DMS53 treated with DMSO at 0.1 percent for 48 hours (cell line): ENCODE measurements around the gene SCAMP1.
"Not testable (repeated sequence)": the region's sequence is repeated elsewhere in the genome, so short reads cannot be mapped to it uniquely, and the experiment has no call there.

Experiments
- DNase-seq: peaks from one replicate; lab custom pipeline; 2025; ENCODE audit not compliant: unreplicated experiment; lab: John Stamatoyannopoulos, UW

The SCAMP1 gene

DNA sequence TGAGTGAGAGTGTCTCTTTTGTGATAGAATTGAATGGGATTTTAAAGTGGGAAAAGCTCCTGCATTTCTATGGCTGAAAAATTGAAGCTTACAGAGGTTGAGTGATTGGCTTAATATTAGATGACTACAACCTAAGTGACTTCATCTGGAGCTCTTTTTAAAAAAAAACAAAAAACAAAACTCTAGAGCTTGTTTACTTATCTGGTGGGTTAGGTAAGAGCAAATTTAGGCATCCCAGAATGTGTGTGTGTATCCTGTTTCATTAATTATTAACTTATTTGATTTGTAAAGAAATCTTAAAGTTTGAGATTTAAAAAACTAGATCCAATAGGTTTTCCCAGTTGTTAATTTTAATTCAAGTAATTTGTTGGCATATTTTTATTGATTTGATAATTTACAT lies 60.1 kb downstream of the SCAMP1 start:
- DNase-seq, result no peak

DNA sequence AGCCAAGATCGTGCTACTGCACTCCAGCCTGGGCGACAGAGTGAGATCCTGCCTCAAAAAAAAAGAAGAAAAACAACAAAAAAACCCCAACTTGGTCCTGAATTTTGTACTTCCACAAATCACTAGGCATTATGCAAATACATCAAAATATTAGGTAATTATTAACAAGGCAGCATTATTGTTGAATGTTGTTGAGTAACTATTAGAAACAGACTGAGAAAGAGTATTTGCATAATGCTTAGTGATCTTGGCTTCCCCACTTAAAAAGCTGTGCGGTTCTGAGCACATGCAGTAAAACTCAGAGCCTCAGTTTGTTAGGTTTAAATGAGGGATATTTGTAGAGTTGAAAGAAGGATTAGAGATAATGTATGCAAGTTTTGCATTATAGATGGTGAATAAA lies 64.2 kb downstream of the SCAMP1 start:
- DNase-seq, result no peak

DNA sequence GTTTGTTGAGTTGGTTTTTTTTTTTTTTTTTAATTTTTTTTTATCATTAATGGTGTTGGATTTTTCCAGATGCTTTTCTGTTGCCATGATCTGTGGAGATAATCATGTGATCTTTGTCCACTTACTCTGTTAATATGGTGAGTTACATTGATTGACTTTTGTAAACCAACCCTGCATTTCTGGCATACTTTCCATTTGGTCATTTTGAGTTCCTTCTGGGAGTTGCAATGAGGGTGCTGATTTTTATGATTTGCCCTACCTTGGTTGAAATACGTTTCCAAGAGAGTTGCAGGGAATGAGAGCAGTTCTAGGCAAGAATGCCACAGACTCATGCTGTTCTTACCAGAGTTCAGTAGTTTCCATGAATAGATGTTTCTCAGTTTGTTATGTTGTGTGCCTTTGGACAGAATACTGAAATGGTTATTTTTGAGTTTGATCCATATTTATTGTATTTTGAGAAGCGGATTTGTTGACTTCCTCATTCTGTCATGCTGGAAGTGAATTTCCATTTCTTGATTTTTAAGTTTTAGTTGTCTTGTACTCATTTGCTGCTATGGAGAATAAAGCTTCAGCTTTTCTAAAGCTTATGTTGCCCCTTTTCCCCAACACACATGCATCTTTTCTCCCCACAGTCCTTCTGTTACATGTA lies 69.0 kb downstream of the SCAMP1 start:
- no peak for DNase-seq

DNA sequence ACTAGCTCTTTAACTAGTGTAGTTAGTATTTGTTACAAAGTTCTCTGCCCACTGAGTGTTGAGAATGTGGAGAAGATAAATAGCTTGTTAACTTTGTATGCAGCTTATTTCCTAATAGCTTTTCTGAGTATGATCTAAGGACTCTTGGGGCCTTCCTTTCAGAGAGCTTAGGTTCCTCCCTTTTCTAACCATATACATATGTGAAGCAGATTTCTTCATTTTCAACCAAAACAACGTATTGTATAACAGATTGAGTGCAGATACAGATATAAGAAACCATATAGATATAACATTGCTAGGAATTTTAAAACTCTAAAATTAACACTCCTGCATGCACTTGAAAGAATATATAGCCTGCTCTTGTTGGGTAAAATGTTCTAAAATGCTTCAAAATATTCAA lies 70.4 kb downstream of the SCAMP1 start:
- DNase-seq, result no peak

DNA sequence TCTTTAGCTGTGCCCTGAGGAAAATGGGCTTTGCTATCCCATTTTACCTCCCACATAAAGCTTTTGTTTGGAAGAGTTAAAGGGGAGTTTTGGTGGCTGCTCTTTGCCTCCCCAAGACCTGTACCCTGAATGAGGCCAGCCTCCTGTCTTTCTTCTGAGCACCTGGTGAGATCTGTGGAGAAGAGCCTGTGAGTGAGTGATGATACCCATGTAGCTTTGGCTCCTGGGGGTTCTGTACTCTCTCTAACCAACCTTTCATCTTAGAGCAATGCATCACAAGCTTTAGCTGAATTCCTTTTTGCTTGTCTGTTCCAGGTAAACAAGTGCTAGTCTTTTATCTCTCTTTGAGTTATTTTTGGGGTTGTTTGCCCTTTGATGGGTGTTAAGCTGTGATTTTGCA lies 73.6 kb downstream of the SCAMP1 start:
- no peak for DNase-seq

DNA sequence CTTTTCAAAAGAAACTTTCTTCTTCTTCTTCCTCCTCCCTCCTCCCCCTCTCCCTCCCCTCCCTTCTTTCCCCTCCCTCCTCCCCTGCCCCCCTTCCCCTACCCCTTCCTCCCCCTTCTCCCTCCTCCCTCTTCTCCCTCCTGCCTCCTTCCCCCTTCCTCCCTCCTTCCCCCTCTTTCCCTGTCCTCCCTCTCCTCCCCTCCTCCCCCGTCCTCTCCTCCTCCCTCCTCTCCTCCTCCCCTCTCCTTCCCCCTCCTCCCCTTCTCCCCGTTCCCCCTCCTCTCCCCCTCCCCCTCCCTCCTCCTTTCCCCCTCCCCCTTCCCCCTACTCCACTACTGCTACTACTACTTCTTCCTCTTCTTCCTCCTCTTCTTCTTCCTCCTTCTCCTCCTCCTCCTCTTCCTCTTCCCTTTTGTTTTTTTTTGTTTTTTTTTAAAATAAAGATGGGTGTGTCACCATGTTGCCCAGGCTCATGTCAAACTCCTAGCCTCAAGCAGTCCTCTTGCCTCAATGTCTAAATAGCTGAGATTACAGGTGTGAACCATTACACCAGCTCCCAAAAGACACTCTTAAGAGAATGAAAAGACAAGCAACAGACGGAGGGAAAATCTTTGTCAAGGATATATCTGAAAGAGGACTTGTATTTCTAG lies 87.5 kb downstream of the SCAMP1 start:
- DNase-seq, result no peak

DNA sequence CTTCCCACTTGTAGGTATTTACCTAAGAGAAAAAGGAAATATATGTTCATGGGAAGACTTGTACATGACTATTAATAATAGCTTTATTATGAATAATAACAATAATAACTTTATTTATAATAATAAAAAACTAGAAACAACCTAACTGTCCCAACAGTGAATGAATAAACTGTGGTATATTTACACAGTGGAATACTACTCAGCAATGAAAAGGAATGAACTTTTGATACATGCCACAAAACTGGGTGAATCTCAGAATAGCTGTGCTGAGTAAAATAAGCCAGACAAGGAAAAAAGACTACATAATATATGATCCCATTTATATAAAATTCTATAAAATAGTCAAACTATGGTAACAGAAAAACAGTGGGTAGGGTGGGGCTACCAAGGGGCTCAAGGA lies 88.7 kb downstream of the SCAMP1 start:
- no peak for DNase-seq

DNA sequence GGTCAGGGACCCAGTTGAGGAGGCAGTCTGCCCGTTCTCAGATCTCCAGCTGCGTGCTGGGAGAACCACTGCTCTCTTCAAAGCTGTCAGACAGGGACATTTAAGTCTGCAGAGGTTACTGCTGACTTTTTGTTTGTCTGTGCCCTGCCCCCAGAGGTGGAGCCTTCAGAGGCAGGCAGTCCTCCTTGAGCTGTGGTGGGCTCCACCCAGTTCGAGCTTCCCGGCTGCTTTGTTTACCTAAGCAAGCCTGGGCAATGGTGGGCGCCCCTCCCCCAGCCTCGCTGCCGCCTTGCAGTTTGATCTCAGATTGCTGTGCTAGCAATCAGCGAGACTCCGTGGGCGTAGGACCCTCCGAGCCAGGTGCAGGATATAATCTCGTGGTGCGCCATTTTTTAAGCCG lies 97.1 kb downstream of the SCAMP1 start:
- not testable (repeated sequence) for DNase-seq

DNA sequence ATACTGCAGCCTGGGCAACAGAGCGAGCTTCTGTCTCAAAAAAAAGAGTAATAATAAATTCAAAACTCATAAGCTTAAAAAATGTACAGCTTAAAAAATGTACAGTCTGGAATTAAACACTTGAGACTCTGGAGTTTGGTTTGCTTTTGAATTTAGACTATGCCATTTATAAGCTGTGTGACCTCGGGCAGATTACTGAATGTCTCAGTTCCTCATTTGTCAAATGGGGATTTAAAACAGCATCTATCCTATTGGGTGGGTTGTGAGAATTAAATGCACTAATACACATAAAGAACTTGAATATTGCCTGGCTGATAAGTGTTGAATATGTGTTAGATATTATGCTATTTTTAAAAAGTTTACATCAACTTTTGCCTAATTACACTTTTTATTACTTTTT lies 98.4 kb downstream of the SCAMP1 start:
- no peak for DNase-seq

DNA sequence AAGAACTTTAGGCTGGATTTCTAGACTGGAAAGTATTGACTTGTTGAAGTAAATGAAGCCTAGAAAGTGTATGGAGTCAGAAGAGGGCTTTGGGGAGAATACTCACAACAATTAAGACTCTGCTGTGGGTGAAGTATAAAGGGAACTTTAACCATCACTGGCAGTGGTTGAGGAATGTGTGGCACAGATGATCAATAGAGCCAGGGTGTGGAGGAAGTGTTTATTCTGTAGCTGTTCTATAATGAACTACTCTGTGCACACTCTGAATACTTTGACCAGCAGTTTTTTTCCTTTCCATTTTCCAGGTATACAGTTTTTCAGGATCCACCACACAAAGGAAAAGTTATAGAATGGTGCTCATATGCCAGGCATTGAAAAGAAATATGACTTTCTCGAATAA lies 106.7 kb downstream of the SCAMP1 start:
- DNase-seq, result no peak

DNA sequence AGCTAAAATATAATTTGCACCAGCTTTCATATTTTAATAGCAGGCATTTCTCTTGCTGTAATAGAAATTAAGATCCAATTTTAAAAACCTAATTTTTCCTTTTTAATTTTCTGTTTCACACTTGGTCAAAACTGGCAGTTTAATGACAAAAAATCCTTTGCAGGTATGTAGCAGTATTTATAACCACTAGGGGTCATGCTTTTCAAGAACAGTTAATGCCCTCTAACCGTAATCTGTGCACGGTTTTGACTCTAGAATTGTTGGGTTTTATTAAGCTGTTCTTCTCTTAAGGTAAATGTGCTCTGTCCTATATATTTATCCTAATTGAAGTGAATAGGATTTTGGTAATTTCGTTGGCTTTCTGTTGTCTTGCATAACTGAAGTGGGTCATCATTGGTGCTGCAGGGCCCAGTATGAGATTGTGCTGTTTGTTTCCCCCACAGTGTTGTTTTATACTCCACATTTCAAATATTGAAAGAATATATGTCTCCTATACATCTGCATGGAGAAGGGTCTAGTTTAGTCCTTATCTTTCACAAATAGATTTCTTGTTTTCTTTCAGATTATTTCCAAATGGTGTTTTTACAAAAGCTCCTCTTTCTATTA lies 107.4 kb downstream of the SCAMP1 start:
- DNase-seq, result peak; percentile 51

DNA sequence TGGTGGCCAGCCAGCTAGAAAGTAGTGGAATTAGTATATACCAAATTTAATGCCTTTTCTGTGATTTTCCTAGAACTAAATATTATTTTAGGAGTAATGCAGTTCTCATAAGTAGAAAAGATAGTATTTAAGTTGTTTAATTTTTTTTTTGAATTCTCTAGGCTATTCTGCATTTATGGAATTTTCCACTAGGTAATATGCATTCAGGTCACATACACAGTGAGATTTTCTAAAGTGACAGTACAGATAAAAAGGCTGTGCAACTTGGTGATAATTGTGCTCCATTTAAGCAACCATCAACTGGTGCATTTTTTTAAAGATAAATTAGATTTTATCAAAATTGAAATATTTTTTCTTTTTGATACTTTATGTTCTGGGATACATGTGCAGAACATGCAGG lies 111.5 kb downstream of the SCAMP1 start:
- no peak for DNase-seq

DNA sequence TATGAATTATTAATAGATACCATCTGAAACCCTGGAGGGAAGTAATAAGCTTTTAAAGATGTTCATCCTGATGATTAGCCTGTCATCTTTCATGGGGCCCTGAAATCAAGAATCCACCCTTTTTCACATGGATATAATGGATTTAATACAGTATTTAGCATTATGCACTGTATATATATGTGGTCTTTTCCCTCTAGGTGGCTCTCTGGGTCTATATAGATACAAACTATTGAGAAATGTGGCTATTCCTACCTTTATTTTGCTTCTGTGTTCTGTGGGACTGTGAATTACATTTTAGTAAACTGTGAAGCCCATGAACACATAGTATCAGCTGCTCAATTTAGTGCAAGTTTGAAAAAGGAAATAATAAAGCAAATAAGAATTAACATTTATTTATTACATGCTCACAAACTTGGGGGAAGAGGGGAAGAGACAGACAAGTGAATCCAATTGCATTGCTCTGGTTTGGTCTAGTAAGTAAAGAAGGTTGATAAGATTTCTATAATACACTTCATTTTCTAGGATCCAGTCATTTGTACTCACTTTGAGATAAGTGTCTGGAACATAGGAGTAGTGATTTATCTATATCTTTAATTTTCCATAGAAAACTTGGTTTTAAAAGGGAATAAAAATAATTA lies 112.2 kb downstream of the SCAMP1 start:
- DNase-seq, result no peak

DNA sequence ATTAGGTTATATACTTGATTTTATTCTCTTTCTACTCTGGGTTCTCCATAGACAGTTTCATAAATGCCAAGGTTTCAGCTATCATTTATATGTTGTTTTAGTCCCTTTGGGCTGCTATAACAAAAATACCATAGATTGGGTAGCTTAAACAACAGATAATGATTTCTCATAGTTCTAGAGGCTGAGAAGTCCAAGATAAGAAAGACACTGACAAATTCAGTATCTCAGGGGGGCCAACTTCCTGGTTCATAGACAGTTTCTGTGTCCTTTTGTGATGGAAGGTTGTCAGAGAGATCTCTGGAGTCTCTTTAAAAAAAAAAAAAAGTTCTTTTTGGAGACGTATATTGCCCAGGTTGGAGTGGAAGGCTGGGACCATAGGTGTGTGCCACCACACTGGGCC lies 113.3 kb downstream of the SCAMP1 start:
- DNase-seq, result no peak

DNA sequence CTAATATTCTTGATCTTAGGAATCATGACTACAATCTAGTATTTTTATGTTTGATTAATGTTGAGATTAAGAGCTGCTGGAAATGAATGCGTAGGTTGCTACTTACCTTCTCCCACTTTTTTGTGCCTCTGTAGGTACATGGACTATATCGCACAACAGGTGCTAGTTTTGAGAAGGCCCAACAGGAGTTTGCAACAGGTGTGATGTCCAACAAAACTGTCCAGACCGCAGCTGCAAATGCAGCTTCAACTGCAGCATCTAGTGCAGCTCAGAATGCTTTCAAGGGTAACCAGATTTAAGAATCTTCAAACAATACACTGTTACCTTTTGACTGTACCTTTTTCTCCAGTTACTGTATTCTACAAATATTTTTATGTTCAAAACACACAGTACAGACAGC lies 115.0 kb downstream of the SCAMP1 start:
- no peak for DNase-seq

DNA sequence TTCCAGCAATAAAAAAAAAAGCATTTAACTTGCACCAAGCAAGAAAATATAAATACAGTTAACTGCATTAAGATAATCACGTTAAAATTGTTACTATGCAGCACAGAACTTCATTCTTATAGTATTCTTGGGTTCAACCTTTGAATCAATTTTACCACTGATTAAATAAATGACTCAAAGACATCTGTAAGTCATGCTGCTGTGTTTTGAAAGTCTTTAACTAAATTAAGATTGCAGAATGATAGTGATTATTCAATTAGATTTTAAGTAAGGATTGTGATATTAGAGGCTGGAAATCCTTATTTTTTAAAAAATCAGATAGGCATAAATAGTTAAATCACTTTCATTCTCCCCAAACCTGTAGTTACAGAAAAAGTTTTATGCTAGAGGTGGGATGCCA lies 116.4 kb downstream of the SCAMP1 start:
- no peak for DNase-seq

DNA sequence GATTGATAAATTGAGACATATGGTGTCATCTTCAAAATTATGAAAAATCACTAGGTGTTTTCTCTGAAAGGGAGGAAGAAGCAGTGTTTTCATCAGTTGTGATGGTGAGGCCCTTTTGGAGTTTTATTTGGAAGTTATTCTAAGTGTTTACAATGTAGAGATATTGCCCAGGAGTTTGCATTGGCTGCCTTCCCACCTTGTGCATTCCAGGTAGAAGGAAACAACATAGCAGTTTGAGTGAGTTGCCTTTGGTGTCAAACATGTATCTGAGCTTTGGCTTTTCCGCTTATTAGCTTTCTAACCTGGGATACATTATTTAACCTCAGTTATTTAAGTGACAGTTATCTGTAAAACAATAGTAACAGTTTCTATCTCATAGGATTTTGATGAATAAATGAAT lies 122.5 kb downstream of the SCAMP1 start:
- no peak for DNase-seq

DNA sequence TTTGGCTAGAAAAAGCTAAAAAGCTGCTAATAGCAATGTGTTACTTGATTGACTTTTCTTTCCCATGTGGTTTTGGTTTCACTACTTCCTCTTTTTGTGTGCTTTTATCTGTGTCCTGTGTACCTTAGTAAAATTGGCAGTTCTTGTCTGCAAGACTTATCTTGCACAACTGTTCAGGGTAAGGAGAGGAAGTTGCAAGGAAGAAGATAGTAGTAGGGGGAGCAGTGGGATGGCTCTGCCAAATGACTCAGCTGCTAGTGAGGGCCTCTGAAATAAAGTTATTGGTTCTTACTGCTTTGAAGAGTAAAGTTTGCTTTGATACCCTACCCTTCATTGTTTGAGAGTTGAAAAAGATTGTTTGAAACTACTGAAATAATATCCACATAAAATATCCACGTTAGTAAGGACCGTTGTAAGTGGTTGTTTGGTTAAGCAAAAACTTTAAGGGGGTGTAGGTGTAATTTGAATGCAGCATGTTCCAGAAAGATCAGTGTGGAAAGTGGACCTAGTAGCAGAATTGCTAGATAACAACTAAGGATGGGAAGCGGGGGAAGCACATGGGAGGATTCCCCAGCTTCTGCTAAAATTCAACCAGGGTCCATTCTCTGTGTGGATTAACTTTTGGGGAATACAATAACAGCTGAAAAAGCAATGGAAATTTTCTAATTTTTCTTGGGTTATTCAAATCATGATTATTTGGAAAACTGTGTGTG lies 123.5 kb downstream of the SCAMP1 start:
- no peak for DNase-seq

DNA sequence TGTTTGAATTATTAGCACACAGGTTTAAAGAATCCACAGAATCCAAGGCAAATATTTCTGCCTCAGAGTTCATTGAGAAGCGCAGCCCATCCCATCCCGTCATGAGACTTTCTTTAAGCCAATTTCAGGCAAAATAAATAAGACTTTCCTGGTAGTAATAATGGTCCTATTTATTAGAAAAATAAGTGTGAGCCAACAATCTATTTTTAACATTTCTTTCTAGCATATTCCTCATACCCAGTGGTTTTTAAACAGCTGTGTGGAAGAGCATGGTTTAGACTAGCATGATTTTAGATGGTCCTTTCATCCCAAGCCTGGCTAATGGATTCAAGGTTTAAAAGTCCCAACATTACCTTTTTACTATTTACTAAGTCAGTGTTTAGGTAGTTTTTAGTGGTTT lies 125.8 kb downstream of the SCAMP1 start:
- DNase-seq, result no peak

DNA sequence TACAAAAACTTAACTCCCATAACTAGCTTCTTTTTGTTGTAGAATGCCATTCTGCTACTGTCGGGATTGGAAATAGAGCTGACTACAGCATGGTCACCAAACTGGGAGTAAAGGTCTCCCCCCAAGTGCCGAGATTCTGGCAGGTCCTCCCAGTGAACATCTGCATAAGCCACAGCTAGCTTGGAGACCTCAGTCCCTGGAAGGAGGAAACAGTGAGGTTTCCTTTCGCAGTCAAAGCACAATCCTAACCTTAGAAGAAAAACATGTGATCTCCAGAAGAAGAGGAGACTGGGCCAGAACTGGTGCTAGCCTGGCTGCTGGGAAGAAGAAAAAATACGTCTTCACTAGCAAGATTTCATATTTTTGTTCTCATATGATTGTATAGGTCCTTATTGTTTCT lies 127.4 kb downstream of the SCAMP1 start:
- no peak for DNase-seq

DNA sequence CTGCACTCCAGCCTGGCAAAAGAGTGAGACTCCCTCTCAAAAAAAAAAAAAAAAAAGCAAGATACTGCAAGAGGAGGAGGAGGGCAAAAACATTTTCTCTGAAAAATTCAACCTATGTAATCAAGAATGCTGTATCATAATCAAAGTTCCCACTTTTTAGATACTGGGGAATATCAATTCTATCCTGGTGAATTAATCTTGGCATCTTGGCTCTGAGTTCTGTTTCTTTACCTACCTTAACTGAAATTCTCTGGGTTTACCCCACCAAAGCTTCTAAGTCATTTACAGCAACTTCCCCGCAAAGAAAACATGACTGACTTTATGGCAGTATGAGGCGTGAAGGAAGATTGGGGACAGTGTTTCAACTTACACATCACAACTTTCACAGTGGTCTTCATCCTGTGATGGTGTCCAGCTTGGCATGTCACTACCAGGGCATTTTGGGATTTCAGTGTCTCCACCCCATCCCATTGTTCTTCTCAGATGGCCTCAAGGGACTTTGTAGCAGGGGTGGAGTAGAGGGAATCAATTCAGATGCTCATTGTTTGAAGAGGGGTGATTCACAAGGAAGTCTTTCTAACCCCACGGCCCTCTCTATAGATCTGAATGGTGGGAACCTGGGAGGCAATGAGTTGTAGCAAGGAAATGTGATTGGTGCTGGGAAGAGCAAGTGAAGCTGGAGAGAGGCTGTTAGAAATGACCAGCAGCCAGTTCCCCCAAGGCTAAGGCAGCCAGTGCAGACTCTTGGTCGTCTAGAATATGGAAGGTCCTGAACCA lies 130.5 kb downstream of the SCAMP1 start:
- no peak for DNase-seq
